Testis (tissue), 3 donors: ENCODE data around the gene LAMP1. TPM values are rescaled to one million over a fixed set of nuclear protein-coding genes. Genes with fewer than 3 reads are reported as not detected.

Experiments
- DNase-seq: peaks from one replicate; pipeline ENCODE4 v3.0.0-alpha.2; 2019
- H3K27ac ChIP-seq, 2 donors: fragments of 200-600 bp; sonication (generic); one replicate each; pipeline ENCODE4 v1.5.1; 2019
- H3K27me3 ChIP-seq: fragments of 200-600 bp; sonication (generic); one replicate; pipeline ENCODE4 v1.5.1; 2019
- H3K36me3 ChIP-seq: fragments of 200-600 bp; sonication (generic); one replicate; pipeline ENCODE4 v1.5.1; 2017; ENCODE audit warnings: low read depth; ENCODE audit errors: missing control alignments
- H3K4me1 ChIP-seq: fragments of 200-600 bp; sonication (generic); one replicate; pipeline ENCODE4 v1.5.1; 2019
- H3K4me3 ChIP-seq, 2 donors: fragments of 200-600 bp; sonication (generic); one replicate each; pipeline ENCODE4 v1.5.1; 2017 to 2019
- H3K9me3 ChIP-seq: fragments of 200-600 bp; sonication (generic); one replicate; pipeline ENCODE4 v1.5.1; 2017
- CTCF ChIP-seq, 3 experiments: fragments of 450-650 bp in 2 of 3; fragments of 200-600 bp in 1 of 3; sonication (generic) in 1 of 3; IDR thresholded peaks; one replicate each; pipeline ENCODE4 v1.5.1; 2016 to 2019; ENCODE audit warnings: antibody characterized with exemption in 3 of 3, mild to moderate bottlenecking in 2 of 3, moderate library complexity in 1 of 3
- POLR2A ChIP-seq: fragments of 450-650 bp; IDR thresholded peaks from one replicate; pipeline ENCODE4 v1.6.1; 2017; ENCODE audit warnings: antibody characterized with exemption, mild to moderate bottlenecking, moderate library complexity
- WGBS, 2 donors: methylation state at CpG; one replicate each; pipeline ENCODE4 v1.1.5; 2018; 5-methylcytosine and 5-hydroxymethylcytosine counted together
- intact Hi-C: fragments of 100-400 bp; cut with DNase I; formaldehyde crosslinking; loops from one replicate; pipeline ENCODE4 v1.15.1; 2023; ENCODE audit warnings: low total_unique reads
- polyA plus RNA-seq: library from polyadenylated mRNA; stranded (reverse); fragments of 350-450 nt; fragmentation: Illumina TruSeq; extraction: RNeasy Lipid Tissue Mini Kit (QIAGEN cat#74804); gene quantifications from one replicate; pipeline ENCODE4 v1.2.3, GENCODE V29; 2014; ENCODE audit warnings: low read depth, low replicate concordance; ENCODE audit not compliant: insufficient read depth
- total RNA-seq, 2 donors: library from RNA; depleted of rRNA; stranded (reverse); fragments of >200 nt; gene quantifications; one replicate each; pipeline ENCODE4 v1.2.3, GENCODE V29; 2016

Gene LAMP1
- total and polyA plus RNA-seq, 3 donors from 2014 or later: 177 to 254 (median 231) TPM

- intact Hi-C loops: no loop called here
- TF ChIP-seq CTCF (IDR thresholded peaks at IDR 0.05) (no peak), POLR2A (no peak)
- H3K4me3 ChIP-seq: no peak overlapping the region
- H3K36me3 ChIP-seq: no peaks in the 10 kb centered on the region
- no peaks in the 10 kb centered on the region for H3K27me3 ChIP-seq
- no peak for DNase-seq
- WGBS, 2 donors: 75 to 85% methylated on average over 7 of the region's 7 CpGs
- no peaks in the 10 kb centered on the region for H3K9me3 ChIP-seq
- H3K4me1 ChIP-seq: peaks cover 8% of the 10 kb centered on the region
- H3K27ac ChIP-seq: no peak overlapping the region
Observed at GRCh38 chr13:113299951-113300350, 2.9 kb downstream of the LAMP1 start.

- 78 to 82% methylated on average over 7 of the region's 7 CpGs for WGBS, 2 donors
- TF ChIP-seq POLR2A: no peak
- no peak for TF ChIP-seq CTCF (IDR thresholded peaks at IDR 0.05)
- DNase-seq: no peak
Observed at GRCh38 chr13:113302986-113303385, 5.9 kb downstream of the LAMP1 start.

GRCh38 chr13:113304121-113304520, 7.1 kb downstream of the LAMP1 start:
- TF ChIP-seq CTCF (IDR thresholded peaks at IDR 0.05): no peak
- DNase-seq: no peak
- no peaks in the 10 kb centered on the region for H3K27me3 ChIP-seq
- H3K4me3 ChIP-seq: no peak overlapping the region
- WGBS, 2 donors: 86 to 92% methylated on average over 7 of the region's 7 CpGs
- H3K36me3 ChIP-seq: no peaks in the 10 kb centered on the region
- intact Hi-C loops: no loop called here
- no peak overlapping the region for H3K27ac ChIP-seq
- no peaks in the 10 kb centered on the region for H3K4me1 ChIP-seq
- no peaks in the 10 kb centered on the region for H3K9me3 ChIP-seq

More at GRCh38 chr13:113302986-113303385, 5.9 kb downstream of the LAMP1 start:
- Histone ChIP-seq H3K27me3 (no peaks in the 10 kb centered on the region), H3K9me3 (no peaks in the 10 kb centered on the region), H3K36me3 (no peaks in the 10 kb centered on the region), H3K4me3 (no peak overlapping the region), H3K27ac (no peak overlapping the region), H3K4me1 (peaks cover 7% of the 10 kb centered on the region)
- intact Hi-C loops: no loop called here

GRCh38 chr13:113305208-113305607, 8.2 kb downstream of the LAMP1 start:
- DNase-seq: no peak
- Histone ChIP-seq H3K4me1 (no peaks in the 10 kb centered on the region), H3K27ac (no peak overlapping the region), H3K27me3 (no peaks in the 10 kb centered on the region), H3K4me3 (no peak overlapping the region), H3K9me3 (no peaks in the 10 kb centered on the region), H3K36me3 (no peaks in the 10 kb centered on the region)
- 69 to 77% methylated on average over 7 of the region's 7 CpGs for WGBS, 2 donors
- TF ChIP-seq POLR2A (no peak), CTCF (IDR thresholded peaks at IDR 0.05) (no peak)
- intact Hi-C loops: no loop called here

GRCh38 chr13:113307491-113307890, 10.5 kb downstream of the LAMP1 start:
- no peak for DNase-seq
- intact Hi-C loops: no loop called here
- no peaks in the 10 kb centered on the region for H3K9me3 ChIP-seq
- no peak overlapping the region for H3K27ac ChIP-seq
- no peaks in the 10 kb centered on the region for H3K27me3 ChIP-seq
- TF ChIP-seq POLR2A: no peak
- TF ChIP-seq CTCF (IDR thresholded peaks at IDR 0.05): no peak
- H3K4me1 ChIP-seq: no peaks in the 10 kb centered on the region
- no peaks in the 10 kb centered on the region for H3K36me3 ChIP-seq
- H3K4me3 ChIP-seq: no peak overlapping the region
